ENCODE data around the gene SLC25A10.

The SLC25A10 gene

DNA sequence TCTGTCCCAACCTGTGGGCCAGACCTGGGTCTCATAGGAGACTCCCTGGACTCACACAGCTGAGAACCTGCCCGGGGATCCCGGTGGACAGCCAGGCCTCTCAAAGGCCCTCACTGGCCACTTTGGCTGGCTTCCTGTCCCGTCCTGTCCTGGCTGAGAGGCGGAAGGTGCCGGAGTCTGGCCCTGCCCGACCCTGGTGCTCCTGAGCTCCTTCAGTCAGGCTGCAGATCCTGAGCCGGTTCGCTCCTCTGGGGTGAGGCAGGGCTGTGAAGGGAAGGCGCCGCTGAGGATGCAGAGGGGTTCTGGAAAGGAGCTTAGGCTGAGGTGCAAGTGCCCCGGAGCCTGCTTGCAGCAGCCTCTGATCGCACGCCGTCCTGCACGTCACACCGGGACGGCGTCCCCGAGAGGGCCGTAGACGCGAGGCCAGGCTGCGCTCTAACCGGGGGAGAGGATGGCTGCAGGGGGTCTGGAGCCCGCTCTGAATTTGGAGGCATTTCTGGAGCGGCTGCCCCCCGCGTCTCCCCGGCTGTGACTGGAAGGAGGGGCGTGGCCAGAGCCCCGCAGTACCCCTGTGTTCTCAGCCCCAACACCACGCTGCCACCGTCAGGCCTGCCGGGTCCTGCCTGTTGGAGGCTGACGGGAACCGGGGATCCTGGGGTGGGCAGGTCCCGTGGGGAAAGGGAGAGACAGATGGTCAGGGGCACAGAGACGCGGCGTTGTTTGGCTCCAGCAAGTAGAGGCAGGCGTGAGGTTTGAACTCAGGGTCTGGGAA lies 24.1 kb upstream of the SLC25A10 start:
- no peak overlapping the region; the same call in 1 of the 2 replicates for H3K27ac ChIP-seq
- TF ChIP-seq, protein P1, sequence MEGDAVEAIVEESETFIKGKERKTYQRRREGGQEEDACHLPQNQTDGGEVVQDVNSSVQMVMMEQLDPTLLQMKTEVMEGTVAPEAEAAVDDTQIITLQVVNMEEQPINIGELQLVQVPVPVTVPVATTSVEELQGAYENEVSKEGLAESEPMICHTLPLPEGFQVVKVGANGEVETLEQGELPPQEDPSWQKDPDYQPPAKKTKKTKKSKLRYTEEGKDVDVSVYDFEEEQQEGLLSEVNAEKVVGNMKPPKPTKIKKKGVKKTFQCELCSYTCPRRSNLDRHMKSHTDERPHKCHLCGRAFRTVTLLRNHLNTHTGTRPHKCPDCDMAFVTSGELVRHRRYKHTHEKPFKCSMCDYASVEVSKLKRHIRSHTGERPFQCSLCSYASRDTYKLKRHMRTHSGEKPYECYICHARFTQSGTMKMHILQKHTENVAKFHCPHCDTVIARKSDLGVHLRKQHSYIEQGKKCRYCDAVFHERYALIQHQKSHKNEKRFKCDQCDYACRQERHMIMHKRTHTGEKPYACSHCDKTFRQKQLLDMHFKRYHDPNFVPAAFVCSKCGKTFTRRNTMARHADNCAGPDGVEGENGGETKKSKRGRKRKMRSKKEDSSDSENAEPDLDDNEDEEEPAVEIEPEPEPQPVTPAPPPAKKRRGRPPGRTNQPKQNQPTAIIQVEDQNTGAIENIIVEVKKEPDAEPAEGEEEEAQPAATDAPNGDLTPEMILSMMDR (conservative IDR thresholded peaks at IDR 0.05), result no peak

- TF ChIP-seq, protein P1 (conservative IDR thresholded peaks at IDR 0.05), result no peak
- H3K27ac ChIP-seq, result no peak overlapping the region
Measured at GRCh38 chr17:81688616-81689015, 23.5 kb upstream of the SLC25A10 start.

DNA sequence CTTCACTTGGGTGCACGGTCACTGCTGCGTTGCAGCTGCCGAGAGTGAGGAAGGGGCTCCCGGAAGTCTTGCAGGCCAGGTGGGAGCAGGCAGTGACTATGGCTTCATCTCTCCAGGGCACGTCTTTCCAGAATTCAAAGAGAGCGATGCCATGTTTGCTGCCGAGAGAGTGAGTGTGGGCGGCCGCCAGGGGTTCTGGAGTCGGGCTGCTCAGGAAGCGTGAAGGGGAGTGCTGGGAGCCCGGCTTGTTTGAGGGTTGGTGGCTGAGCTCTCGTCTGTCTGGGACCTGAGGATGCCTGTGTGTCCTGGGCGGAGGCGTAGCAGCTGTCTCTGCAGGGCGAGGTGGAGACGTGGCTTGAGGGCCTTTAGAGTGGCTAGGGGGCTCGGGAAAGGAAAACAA lies 22.0 kb upstream of the SLC25A10 start:
- TF ChIP-seq, protein P1 (conservative IDR thresholded peaks at IDR 0.05), result no peak
- H3K27ac ChIP-seq, result no peak overlapping the region

DNA sequence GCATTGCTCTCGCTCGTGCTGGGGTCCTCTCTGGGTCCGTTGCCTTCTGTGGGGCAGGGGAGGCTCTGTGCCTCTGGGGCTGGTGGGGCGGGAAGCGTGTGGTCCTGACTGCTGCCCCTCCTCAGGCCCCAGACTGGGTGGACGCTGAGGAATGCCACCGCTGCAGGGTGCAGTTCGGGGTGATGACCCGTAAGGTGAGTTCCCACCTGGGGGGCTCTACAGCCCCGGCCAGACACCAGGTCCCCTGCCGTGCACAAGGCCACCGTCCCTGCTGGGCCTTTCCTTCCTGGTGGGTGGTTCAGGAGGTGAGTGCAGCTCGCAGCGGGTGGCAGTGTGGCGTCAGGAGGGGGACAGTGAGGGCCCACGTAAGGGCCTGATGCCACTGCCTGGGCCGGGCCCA lies 21.5 kb upstream of the SLC25A10 start:
- H3K27ac ChIP-seq, result no peak overlapping the region
- TF ChIP-seq, protein P1 (conservative IDR thresholded peaks at IDR 0.05), result no peak

DNA sequence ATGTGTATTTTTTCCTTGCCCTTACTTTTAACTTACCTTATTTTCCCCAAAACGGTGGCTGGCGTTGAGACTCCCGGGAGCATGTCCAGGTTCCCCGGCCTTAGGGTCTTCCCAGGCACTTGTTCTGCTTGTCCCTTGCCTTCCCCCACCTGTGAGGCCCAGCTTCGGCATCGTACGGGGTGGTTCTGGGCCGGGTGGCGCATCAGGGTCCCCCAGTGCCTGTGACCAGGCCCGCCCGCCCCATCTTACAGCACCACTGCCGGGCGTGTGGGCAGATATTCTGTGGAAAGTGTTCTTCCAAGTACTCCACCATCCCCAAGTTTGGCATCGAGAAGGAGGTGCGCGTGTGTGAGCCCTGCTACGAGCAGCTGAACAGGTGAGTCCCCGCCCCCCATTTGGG lies 20.9 kb upstream of the SLC25A10 start:
- TF ChIP-seq, protein P1 (conservative IDR thresholded peaks at IDR 0.05), result no peak
- H3K27ac ChIP-seq, result no peak overlapping the region

GRCh38 chr17:81691608-81692007 lies 20.5 kb upstream of the SLC25A10 start:
- TF ChIP-seq, protein P1 (conservative IDR thresholded peaks at IDR 0.05), result no peak
- no peak overlapping the region for H3K27ac ChIP-seq

- TF ChIP-seq, protein P1 (conservative IDR thresholded peaks at IDR 0.05), result 0 out of 2 replicates have a peak, but pooled peaks have one; percentile 18
- no peak overlapping the region for H3K27ac ChIP-seq
Measured at GRCh38 chr17:81693509-81694210, 18.4 kb upstream of the SLC25A10 start.

Data from VCaP (cell line).